ENCODE results near the gene PARD3.
"Not testable (repeated sequence)": the region's sequence is repeated elsewhere in the genome, so short reads cannot be mapped to it uniquely, and the experiment has no call there.

The PARD3 gene

DNA sequence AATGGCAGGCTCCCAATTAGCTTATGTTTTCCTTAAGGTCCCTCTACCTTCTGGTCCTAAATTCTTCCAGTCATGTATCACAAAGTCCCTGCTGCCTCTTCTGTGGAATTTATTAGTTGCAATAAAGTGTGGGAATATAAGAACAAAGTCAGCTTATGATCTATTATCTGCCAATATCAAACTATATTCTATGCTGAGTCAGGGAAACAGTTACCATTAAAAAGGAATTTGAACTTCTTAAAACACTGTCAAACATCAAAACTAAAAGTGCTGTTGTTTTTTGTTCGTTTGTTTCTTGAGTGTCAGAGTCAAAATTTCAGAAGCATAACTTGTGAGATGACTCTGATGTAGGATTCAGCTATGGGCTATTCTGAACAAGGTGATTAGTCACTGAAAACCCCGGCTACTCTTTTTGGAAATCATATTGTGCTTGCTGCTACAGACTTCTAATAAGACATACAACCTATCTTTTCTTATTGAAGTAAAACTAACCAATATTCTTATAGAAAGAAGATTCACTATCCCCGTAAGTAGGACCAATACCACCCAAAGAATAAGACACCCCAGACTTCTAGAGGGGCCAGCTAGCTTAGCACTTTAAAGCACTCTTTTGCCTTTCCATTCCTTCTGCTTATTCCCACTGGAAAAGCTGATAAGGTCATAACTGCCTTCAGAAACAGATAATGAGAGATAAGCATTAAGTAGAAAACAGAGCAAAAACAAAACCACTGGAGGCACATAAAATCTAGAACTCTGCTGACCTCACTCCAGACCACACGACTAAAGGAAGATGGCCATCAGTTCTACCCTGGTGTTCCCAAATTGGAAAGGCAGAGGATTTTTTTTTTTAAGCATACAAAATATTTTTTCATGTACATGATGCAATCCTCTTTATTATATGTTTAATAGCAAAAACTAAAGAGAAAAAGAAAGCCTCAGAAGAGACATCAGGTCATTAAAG is 370.6 kb downstream of the PARD3 start:
- no peak for DNase-seq (ENCODE audit: low read depth)
- TF ChIP-seq, protein P1, sequence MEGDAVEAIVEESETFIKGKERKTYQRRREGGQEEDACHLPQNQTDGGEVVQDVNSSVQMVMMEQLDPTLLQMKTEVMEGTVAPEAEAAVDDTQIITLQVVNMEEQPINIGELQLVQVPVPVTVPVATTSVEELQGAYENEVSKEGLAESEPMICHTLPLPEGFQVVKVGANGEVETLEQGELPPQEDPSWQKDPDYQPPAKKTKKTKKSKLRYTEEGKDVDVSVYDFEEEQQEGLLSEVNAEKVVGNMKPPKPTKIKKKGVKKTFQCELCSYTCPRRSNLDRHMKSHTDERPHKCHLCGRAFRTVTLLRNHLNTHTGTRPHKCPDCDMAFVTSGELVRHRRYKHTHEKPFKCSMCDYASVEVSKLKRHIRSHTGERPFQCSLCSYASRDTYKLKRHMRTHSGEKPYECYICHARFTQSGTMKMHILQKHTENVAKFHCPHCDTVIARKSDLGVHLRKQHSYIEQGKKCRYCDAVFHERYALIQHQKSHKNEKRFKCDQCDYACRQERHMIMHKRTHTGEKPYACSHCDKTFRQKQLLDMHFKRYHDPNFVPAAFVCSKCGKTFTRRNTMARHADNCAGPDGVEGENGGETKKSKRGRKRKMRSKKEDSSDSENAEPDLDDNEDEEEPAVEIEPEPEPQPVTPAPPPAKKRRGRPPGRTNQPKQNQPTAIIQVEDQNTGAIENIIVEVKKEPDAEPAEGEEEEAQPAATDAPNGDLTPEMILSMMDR (IDR thresholded peaks at IDR 0.05; ENCODE audit: low read depth, low read length, missing control alignments): no peak
- H3K4me3 ChIP-seq (ENCODE audit: low read depth, low read length): no peak overlapping the region

DNA sequence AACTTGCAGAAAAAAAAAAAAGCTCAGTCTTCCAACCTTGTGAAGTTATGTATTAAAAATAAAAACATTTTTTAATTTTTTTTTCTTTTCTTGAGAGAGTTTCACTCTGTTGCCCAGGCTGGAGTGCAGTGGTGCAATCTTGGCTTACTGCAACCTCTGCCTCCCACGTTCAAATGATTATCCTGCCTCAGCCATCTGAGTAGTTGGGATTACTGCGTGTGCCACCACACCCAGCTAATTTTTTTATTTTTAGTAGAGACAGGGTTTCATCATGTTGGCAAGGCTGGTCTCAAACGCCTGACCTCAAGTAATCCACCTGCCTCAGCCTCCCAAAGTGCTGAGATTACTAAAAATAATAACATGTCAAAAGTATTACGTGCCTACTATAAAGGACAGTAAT is 375.7 kb downstream of the PARD3 start:
- H3K4me3 ChIP-seq (ENCODE audit: low read depth, low read length); DNase-seq (ENCODE audit: low read depth): not testable (repeated sequence)

DNA sequence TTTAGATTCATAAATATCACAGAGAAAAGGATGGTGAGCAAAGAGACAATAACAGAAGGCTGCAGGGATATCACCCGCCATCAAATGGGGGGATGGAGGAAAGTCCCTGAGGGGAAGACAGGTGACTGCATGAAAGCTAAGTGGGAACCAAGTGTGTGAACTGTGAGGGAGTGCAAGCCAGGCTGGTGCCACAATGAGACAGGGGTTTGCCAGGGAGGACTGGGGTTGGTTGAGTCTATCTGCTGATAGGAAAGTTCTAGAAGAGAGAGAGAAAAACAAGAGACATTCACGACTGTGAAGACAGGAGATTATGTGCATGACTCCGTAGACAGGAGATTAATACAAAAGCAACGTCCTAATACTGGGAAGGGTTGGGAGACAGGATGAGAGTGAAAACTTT is 376.4 kb downstream of the PARD3 start:
- no peak for DNase-seq (ENCODE audit: low read depth)
- TF ChIP-seq, protein P1 (IDR thresholded peaks at IDR 0.05; ENCODE audit: low read depth, low read length, missing control alignments): no peak

DNA sequence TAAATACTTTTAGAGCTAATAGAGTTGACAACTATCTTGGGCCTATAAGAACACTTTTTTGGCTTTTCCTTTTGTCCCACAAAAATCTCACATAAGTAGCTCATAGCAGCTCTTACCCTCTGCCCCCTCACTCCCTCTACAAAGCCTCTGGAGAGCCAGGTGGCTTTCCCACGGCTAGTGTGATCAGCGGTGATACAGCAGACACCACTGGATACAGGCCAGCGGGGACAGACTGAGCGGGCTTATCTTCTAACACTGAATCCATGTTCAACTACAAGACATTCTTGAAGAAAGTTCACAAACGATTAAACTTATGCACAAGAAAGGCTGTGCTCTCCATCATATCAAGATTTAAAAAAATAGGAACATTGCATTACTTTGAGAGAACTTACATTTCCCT is 377.2 kb downstream of the PARD3 start:
- H3K4me3 ChIP-seq (ENCODE audit: low read depth, low read length): no peak overlapping the region
- TF ChIP-seq, protein P1 (IDR thresholded peaks at IDR 0.05; ENCODE audit: low read depth, low read length, missing control alignments): no peak
- no peak for DNase-seq (ENCODE audit: low read depth)

More for the DNA sequence above, 376.4 kb downstream of the PARD3 start:
- no peak overlapping the region for H3K4me3 ChIP-seq (ENCODE audit: low read depth, low read length)

DNA sequence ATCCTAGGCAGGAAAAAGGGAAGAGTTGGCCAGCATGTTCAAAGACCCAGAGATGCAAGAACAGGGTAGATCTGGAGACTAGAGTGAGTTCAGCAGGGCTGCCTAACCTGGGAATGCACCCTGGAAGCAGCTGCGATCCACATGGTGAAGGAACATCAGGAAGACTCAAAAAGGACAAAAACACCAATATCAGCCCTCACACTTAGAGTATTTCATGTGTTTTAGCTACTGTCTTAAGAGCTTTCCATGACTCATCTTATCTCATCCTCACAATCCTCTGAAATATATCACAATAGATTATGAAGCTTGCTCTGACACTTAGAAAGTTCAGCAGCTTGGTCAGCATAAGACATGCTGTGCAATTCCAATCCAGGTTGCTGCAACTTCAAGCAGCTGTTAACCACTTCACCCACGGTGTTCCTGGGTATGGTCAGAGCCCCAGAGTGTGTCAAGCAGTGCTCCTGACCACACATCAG is 380.9 kb downstream of the PARD3 start:
- TF ChIP-seq, protein P1 (IDR thresholded peaks at IDR 0.05; ENCODE audit: low read depth, low read length, missing control alignments): no peak
- H3K4me3 ChIP-seq (ENCODE audit: low read depth, low read length): no peak overlapping the region
- no peak for DNase-seq (ENCODE audit: low read depth)

DNA sequence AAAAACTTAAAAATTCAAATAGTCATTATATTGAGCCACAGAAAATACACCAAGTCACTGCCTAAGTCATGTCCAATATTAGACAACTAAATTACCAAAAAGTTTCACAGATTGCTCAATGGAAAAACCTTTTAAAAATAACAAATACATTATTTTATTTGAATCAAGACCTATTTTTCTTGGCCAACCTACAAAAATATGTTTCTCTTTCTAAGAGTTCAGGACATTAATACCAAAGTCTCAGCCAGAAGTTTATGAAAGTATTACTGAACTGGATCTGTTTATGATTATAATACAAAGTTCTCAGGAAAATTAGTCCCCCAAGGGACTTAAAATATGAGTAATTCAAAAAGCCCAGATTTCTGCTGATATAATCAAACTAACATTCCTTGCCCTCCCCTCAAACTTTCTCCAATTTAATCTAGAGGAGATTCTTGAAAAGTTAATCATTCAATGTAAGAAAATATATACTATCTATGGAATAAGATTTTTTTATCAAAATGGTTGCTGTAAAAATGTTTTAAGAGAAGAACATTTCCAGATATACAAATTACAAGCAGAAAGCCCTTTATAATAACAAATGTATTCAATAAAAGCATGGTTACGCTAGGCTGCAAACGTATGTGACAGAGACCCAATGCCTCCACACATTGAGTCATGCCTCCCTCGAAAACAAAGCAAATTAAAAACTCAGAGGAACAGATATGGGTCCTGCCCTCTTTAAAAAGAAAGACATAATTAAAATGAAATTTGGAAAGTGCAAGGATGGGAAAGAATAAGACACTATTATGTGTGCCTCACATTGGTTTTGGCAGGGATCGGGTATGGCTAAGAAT is 381.6 kb downstream of the PARD3 start:
- no peak for DNase-seq (ENCODE audit: low read depth)
- H3K4me3 ChIP-seq (ENCODE audit: low read depth, low read length): no peak overlapping the region
- TF ChIP-seq, protein P1 (IDR thresholded peaks at IDR 0.05; ENCODE audit: low read depth, low read length, missing control alignments): no peak

DNA sequence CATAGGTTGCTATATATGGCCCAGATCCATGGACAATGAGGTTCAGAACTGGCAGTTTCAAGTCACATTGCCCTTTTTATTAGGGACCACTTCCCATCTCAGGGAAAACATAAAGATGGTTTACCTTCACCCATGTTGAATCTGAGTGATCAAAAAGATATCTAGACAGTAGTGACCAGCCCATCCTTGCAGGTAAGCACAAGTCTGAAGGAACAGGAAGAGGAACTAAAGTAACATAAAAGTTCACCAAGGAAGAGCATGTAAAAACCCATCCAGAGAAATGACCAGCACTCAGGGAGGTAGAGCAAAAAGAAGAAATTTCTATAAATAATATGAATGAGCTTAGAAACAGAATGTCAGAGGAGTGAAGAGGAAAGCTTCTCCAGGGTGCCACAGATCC is 382.5 kb downstream of the PARD3 start:
- DNase-seq (ENCODE audit: low read depth): no peak
- TF ChIP-seq, protein P1 (IDR thresholded peaks at IDR 0.05; ENCODE audit: low read depth, low read length, missing control alignments): no peak
- H3K4me3 ChIP-seq (ENCODE audit: low read depth, low read length): no peak overlapping the region

Measured in GM12864 (cell line).